Naive thymus-derived CD4-positive, alpha-beta T cell (primary cell): ENCODE measurements around the gene FBLN1. TPM values are rescaled to one million over a fixed set of nuclear protein-coding genes. Genes with fewer than 3 reads are reported as not detected.

ENCODE experiments used
- ATAC-seq: fragments of 150-1000 bp; cut with Tn5 transposase; 2 replicates; pipeline ENCODE4 v1.10.0; 2021; ENCODE audit warnings: mild to moderate bottlenecking, moderate library complexity
- CTCF ChIA-PET: fragments of 350-600 bp; sonication (Branson Sonifier 250); formaldehyde crosslinking; loops from one replicate; lab custom pipeline; 2021; ENCODE audit warnings: antibody characterized with exemption; lab: Charles Lee
- POLR2A ChIA-PET: fragments of 350-600 bp; sonication (Branson Sonifier 250); formaldehyde crosslinking; loops from one replicate; lab custom pipeline; 2021; ENCODE audit warnings: antibody characterized with exemption, inconsistent platforms; lab: Charles Lee
- DNase-seq, 9 donors: peaks; one replicate each; pipeline versions ENCODE4 v3.0.0 to v3.0.0-alpha.2; 2020 to 2022; ENCODE audit warnings: mixed read lengths in 1 of 9
- H3K27ac ChIP-seq: one replicate; pipeline ENCODE4 v1.7.0; 2013; ENCODE audit warnings: mild to moderate bottlenecking, low read depth, low read length, moderate library complexity
- H3K27me3 ChIP-seq, 2 donors: one replicate each; pipeline ENCODE4 v1.7.0; 2013; ENCODE audit warnings: low read length in 2 of 2, mild to moderate bottlenecking in 2 of 2, moderate library complexity in 2 of 2; ENCODE audit not compliant: control insufficient read depth in 2 of 2, insufficient read depth in 2 of 2
- H3K36me3 ChIP-seq, 3 experiments: 1 replicate in 2 of 3; 2 replicates in 1 of 3; pipeline ENCODE4 v1.7.0; 2013; ENCODE audit warnings: low read length in 3 of 3, mild to moderate bottlenecking in 3 of 3, moderate library complexity in 1 of 3; ENCODE audit not compliant: insufficient read depth in 3 of 3, control insufficient read depth in 2 of 3
- H3K4me1 ChIP-seq, 2 donors: one replicate each; pipeline ENCODE4 v1.7.0; 2013; ENCODE audit warnings: low read length in 2 of 2, mild to moderate bottlenecking in 2 of 2, moderate library complexity in 1 of 2; ENCODE audit not compliant: control insufficient read depth in 2 of 2, insufficient read depth in 2 of 2
- H3K4me3 ChIP-seq: 2 replicates; pipeline ENCODE4 v1.7.0; 2013; ENCODE audit warnings: mild to moderate bottlenecking, low read length
- H3K9me3 ChIP-seq, 3 experiments: 1 replicate in 2 of 3; 2 replicates in 1 of 3; pipeline ENCODE4 v1.7.0; 2013; ENCODE audit warnings: low read length in 3 of 3; ENCODE audit not compliant: control insufficient read depth in 2 of 3
- H3K27ac Mint-ChIP-seq, 9 donors: one replicate each; pipeline ENCODE4 v1.8.0; 2020 to 2022; ENCODE audit warnings: mixed read lengths in 9 of 9, mild to moderate bottlenecking in 8 of 9, moderate library complexity in 5 of 9, inconsistent platforms in 2 of 9
- H3K27me3 Mint-ChIP-seq, 5 donors: one replicate each; pipeline ENCODE4 v1.8.0; 2021 to 2022; ENCODE audit warnings: mixed read lengths in 5 of 5, mild to moderate bottlenecking in 1 of 5
- H3K36me3 Mint-ChIP-seq, 5 donors: one replicate each; pipeline ENCODE4 v1.8.0; 2020 to 2022; ENCODE audit warnings: mixed read lengths in 5 of 5, mild to moderate bottlenecking in 3 of 5, inconsistent platforms in 1 of 5
- H3K4me1 Mint-ChIP-seq, 7 donors: one replicate each; pipeline ENCODE4 v1.8.0; 2020 to 2022; ENCODE audit warnings: mixed read lengths in 7 of 7, mild to moderate bottlenecking in 3 of 7, inconsistent platforms in 1 of 7
- H3K4me3 Mint-ChIP-seq, 10 donors: one replicate each; pipeline ENCODE4 v1.8.0; 2020 to 2022; ENCODE audit warnings: mild to moderate bottlenecking in 10 of 10, mixed read lengths in 10 of 10, moderate library complexity in 6 of 10, inconsistent platforms in 2 of 10
- H3K9me3 Mint-ChIP-seq, 11 donors: one replicate each; pipeline ENCODE4 v1.8.0; 2020 to 2022; ENCODE audit warnings: mixed read lengths in 11 of 11, mild to moderate bottlenecking in 4 of 11, inconsistent platforms in 1 of 11, moderate library complexity in 1 of 11
- intact Hi-C, 2 donors: fragments of 100-400 bp; cut with micrococcal nuclease; formaldehyde crosslinking; loops; one replicate each; pipeline ENCODE4 v1.15.1; 2023
- polyA plus RNA-seq, 2 donors: library from polyadenylated mRNA; unstranded; fragments of 300-500 nt; fragmentation: Illumina TruSeq; gene quantifications; one replicate each; pipeline ENCODE4 v1.2.3, GENCODE V29; 2021
- total RNA-seq, 6 experiments: library from RNA in 5 of 6; stranded (reverse) in 5 of 6; gene quantifications; 1 replicate in 5 of 6; 2 replicates in 1 of 6; pipeline ENCODE4 v1.2.3 and lab custom pipeline; 2021 to 2026

The FBLN1 gene, protein sequence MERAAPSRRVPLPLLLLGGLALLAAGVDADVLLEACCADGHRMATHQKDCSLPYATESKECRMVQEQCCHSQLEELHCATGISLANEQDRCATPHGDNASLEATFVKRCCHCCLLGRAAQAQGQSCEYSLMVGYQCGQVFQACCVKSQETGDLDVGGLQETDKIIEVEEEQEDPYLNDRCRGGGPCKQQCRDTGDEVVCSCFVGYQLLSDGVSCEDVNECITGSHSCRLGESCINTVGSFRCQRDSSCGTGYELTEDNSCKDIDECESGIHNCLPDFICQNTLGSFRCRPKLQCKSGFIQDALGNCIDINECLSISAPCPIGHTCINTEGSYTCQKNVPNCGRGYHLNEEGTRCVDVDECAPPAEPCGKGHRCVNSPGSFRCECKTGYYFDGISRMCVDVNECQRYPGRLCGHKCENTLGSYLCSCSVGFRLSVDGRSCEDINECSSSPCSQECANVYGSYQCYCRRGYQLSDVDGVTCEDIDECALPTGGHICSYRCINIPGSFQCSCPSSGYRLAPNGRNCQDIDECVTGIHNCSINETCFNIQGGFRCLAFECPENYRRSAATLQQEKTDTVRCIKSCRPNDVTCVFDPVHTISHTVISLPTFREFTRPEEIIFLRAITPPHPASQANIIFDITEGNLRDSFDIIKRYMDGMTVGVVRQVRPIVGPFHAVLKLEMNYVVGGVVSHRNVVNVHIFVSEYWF
- 1 to 10 TPM in 1 of 5 experiments, under 1 TPM in 1, not detected in 3; 0.11 to 1.1 TPM for total RNA-seq
- polyA plus RNA-seq = not detected
- not detected for total RNA-seq (lab: John Stamatoyannopoulos, UW)

DNA sequence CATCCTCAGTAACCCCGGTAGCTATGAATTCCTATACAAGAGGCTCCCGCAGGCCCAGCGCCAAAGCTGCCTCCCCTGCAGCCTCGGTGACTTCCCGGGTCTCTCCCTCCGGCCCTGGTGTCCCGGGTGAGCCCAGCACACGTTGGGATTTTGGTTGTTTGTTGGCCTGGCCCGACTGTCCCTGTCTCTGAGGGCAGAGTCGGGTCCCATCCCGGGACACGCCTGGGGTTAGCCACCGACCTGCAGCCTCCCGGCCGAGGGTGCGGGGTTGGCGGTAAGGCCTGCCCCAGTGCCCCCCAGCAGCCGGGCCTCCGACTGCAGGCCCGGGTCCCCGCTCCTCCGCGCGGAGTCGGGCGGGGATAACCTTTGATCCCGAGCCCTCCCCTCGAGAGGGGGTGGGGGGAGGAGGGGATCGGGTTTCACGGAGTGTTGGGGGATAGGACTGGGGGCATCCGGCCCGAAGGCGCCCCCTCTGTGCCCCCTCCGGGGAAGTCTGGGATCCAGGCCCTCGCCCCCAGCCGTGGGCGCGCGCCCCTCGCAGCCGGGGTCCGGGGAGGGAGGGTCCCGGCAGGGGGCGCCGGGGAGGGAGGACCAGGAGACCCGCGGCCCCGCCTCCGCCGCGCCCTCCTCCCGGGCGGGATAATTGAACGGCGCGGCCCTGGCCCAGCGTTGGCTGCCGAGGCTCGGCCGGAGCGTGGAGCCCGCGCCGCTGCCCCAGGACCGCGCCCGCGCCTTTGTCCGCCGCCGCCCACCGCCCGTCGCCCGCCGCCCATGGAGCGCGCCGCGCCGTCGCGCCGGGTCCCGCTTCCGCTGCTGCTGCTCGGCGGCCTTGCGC lies at the start of gene FBLN1:
Gene FBLN1 (plus strand): TSS at position 669 of the 835 bp plus-strand sequence. CDS start 103 bp downstream, at position 772.
- H3K36me3 Mint-ChIP-seq = no peaks in the 10 kb centered on the region
- intact Hi-C loops = no loop called here
- H3K4me3 ChIP-seq = no peak within 1 kb of the TSS
- H3K4me3 Mint-ChIP-seq = peak within 1 kb of the TSS in 6 of 10 donors; percentile 13 to 54 (median 30)
- H3K9me3 ChIP-seq = no peaks in the 10 kb centered on the region
- DNase-seq = no peak
- ChIA-PET POLR2A (no interaction called here), CTCF (no interaction called here)
- H3K4me1 Mint-ChIP-seq = peaks cover 0 to 7% (median 0%) of the 10 kb centered on the region in 7 donors
- no peaks in the 10 kb centered on the region for H3K36me3 ChIP-seq
- peaks cover 36 to 67% (median 48%) of the 10 kb centered on the region in 5 donors for H3K27me3 Mint-ChIP-seq
- no peak within 1 kb of the TSS for H3K27ac ChIP-seq
- no peaks in the 10 kb centered on the region for H3K9me3 Mint-ChIP-seq
- H3K4me1 ChIP-seq = no peaks in the 10 kb centered on the region
- no peaks in the 10 kb centered on the region for H3K27me3 ChIP-seq
- no peak within 1 kb of the TSS for H3K27ac Mint-ChIP-seq
- ATAC-seq = no peak

DNA sequence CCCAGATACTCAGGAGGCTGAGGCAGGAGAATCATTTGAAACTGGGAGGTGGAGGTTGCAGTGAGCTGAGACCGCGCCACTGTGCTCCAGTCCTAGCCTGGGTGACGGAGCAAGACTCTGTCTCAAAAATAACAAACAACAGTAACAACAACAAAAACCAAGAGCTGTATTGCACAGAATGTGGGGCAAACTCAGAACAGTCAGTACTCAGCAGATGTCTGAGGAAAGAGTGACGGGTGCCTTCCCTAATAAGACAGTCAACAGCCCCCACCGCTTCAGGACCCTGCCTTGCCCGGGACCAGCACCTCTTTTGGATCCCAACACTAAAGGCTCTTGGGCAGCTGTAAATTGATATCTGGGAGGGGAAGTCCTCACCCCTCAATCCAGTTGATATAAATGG lies 48.9 kb upstream of the FBLN1 start:
- intact Hi-C loops = no loop called here
- no peak overlapping the region for H3K27ac Mint-ChIP-seq
- no peak overlapping the region for H3K4me3 Mint-ChIP-seq
- no peak overlapping the region for H3K27ac ChIP-seq
- no peaks in the 10 kb centered on the region for H3K36me3 ChIP-seq
- no peaks in the 10 kb centered on the region for H3K36me3 Mint-ChIP-seq
- CTCF ChIA-PET = no interaction called here
- no peaks in the 10 kb centered on the region for H3K4me1 ChIP-seq
- no peaks in the 10 kb centered on the region for H3K9me3 ChIP-seq
- no peaks in the 10 kb centered on the region for H3K27me3 ChIP-seq
- POLR2A ChIA-PET = no interaction called here
- no peaks in the 10 kb centered on the region for H3K4me1 Mint-ChIP-seq
- H3K27me3 Mint-ChIP-seq = peaks cover 0 to 12% (median 3%) of the 10 kb centered on the region in 5 donors
- DNase-seq (no peak), ATAC-seq (no peak)
- no peaks in the 10 kb centered on the region for H3K9me3 Mint-ChIP-seq
- no peak overlapping the region for H3K4me3 ChIP-seq

DNA sequence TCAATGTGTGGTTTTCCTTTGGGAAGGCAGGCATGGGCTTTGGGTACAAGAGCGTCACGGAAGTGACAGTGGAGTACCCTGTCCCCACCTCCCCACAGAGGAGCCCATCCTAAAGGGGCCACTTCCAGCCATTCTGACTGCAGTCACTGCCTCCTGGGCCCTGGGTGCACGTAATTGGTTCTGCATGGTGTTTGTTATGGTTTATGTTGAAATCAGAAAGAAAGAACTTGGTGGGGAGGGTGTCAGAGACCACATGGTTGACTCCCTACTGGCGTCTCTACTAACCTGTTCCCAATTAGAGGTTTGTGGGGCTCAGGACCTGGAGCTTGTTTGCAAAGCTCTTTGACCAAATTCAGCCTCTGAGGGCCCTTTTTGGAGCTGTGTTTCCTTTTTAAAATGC lies 48.4 kb upstream of the FBLN1 start:
- DNase-seq (no peak), ATAC-seq (no peak)
- Histone ChIP-seq H3K4me3 (no peak overlapping the region), H3K27me3 (no peaks in the 10 kb centered on the region), H3K36me3 (no peaks in the 10 kb centered on the region), H3K4me1 (no peaks in the 10 kb centered on the region), H3K9me3 (no peaks in the 10 kb centered on the region), H3K27ac (no peak overlapping the region)
- Mint-ChIP-seq H3K4me3 (no peak overlapping the region), H3K27me3 (peaks cover 0 to 12% (median 3%) of the 10 kb centered on the region in 5 donors), H3K36me3 (no peaks in the 10 kb centered on the region), H3K4me1 (no peaks in the 10 kb centered on the region), H3K9me3 (no peaks in the 10 kb centered on the region), H3K27ac (no peak overlapping the region)
- intact Hi-C loops = no loop called here
- POLR2A ChIA-PET = no interaction called here
- CTCF ChIA-PET = interaction anchor here (0.6 kb wide), 1 partner anchor 101 kb away, joined by 3 read pairs; no protein-coding TSS in a partner anchor

- Mint-ChIP-seq H3K4me3 (no peak overlapping the region), H3K27me3 (peaks cover 0 to 12% (median 3%) of the 10 kb centered on the region in 5 donors), H3K9me3 (no peaks in the 10 kb centered on the region), H3K36me3 (no peaks in the 10 kb centered on the region), H3K4me1 (no peaks in the 10 kb centered on the region), H3K27ac (no peak overlapping the region)
- ChIA-PET POLR2A (no interaction called here), CTCF (no interaction called here)
- no peaks in the 10 kb centered on the region for H3K36me3 ChIP-seq
- no peaks in the 10 kb centered on the region for H3K9me3 ChIP-seq
- H3K4me1 ChIP-seq = no peaks in the 10 kb centered on the region
- no peak overlapping the region for H3K27ac ChIP-seq
- intact Hi-C loops = no loop called here
- no peaks in the 10 kb centered on the region for H3K27me3 ChIP-seq
- DNase-seq = no peak
- no peak for ATAC-seq
- no peak overlapping the region for H3K4me3 ChIP-seq
These were observed 47.5 kb upstream of the FBLN1 start for GRCh38 chr22:45455212-45455611.

- DNase-seq (no peak), ATAC-seq (no peak)
- no peaks in the 10 kb centered on the region for H3K4me1 Mint-ChIP-seq
- Histone ChIP-seq H3K27me3 (no peaks in the 10 kb centered on the region), H3K4me3 (no peak overlapping the region), H3K4me1 (no peaks in the 10 kb centered on the region), H3K36me3 (no peaks in the 10 kb centered on the region), H3K9me3 (no peaks in the 10 kb centered on the region), H3K27ac (no peak overlapping the region)
- H3K9me3 Mint-ChIP-seq = no peaks in the 10 kb centered on the region
- intact Hi-C loops = no loop called here
- CTCF ChIA-PET = no interaction called here
- no peak overlapping the region for H3K4me3 Mint-ChIP-seq
- no peak overlapping the region for H3K27ac Mint-ChIP-seq
- POLR2A ChIA-PET = no interaction called here
- H3K36me3 Mint-ChIP-seq = no peaks in the 10 kb centered on the region
- H3K27me3 Mint-ChIP-seq = peaks cover 0 to 12% (median 3%) of the 10 kb centered on the region in 5 donors
These were observed 47.1 kb upstream of the FBLN1 start for GRCh38 chr22:45455621-45456020.

DNA sequence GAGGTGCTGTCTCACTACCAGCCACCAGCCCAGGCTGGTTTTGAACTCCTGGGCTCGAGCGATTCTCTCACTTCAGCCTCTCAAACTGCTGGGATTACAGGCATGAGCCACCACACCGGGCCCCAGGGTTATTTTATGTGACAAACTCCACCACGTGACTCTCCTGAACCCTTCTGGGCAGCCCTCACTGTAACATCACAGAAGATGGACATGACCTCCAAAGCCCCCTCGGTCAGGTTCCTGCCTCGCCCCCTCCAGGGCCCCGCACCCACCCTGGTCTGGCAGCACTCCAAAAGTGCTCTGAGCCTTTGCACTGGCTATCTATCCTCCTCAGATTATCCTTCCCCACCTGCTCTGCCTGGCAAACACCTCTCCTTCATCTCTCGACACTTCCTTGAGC lies 45.9 kb upstream of the FBLN1 start:
- Mint-ChIP-seq H3K27me3 (peaks cover 0 to 6% (median 3%) of the 10 kb centered on the region in 5 donors), H3K27ac (no peak overlapping the region), H3K4me1 (no peaks in the 10 kb centered on the region), H3K36me3 (no peaks in the 10 kb centered on the region), H3K4me3 (no peak overlapping the region), H3K9me3 (no peaks in the 10 kb centered on the region)
- DNase-seq = no peak
- Histone ChIP-seq H3K27ac (no peak overlapping the region), H3K4me3 (no peak overlapping the region), H3K9me3 (no peaks in the 10 kb centered on the region), H3K36me3 (no peaks in the 10 kb centered on the region), H3K4me1 (no peaks in the 10 kb centered on the region), H3K27me3 (no peaks in the 10 kb centered on the region)
- ATAC-seq = no peak
- CTCF ChIA-PET = no interaction called here
- intact Hi-C loops = no loop called here
- POLR2A ChIA-PET = no interaction called here
